Gastroesophageal sphincter (tissue), 3 donors: Measurements from ENCODE around the gene IFNA10.

Experiments
- CTCF ChIP-seq, 4 experiments: fragments of 200-600 bp in 2 of 4; fragments of 450-650 bp in 2 of 4; sonication (generic) in 1 of 4; IDR thresholded peaks; one replicate each; pipeline ENCODE4 v1.5.1; 2017 to 2019; ENCODE audit warnings: antibody characterized with exemption in 4 of 4, mild to moderate bottlenecking in 2 of 4, moderate library complexity in 2 of 4
- EP300 ChIP-seq: sonication (generic); formaldehyde crosslinking; IDR thresholded peaks from one replicate; pipeline ENCODE4 v1.6.1; 2017; ENCODE audit warnings: antibody characterized with exemption, mild to moderate bottlenecking
- POLR2A ChIP-seq, 2 donors: fragments of 450-650 bp; IDR thresholded peaks; one replicate each; pipeline ENCODE4 v1.6.1; 2017; ENCODE audit warnings: antibody characterized with exemption in 2 of 2, mild to moderate bottlenecking in 2 of 2, moderate library complexity in 1 of 2

DNA sequence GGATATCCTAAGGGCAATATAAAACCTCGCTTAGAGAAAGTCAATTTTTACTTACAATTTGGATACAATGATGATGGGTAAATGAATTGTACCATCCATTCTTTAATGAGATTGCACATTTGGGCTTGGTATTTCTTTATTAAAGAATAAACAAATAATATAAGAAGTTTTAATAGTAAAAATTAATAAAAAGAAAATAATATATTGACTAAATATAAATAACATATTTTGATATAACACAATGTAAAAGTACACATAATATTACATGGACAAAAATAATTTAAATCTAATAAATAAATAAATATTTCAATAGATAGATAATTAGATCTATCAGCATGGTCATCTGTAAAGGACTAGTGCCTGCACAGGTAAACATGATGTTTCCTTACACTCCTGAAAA, 41.4 kb downstream of the IFNA10 start:
- TF ChIP-seq CTCF (IDR thresholded peaks at IDR 0.05), result no peak
- TF ChIP-seq POLR2A (IDR thresholded peaks at IDR 0.05), result no peak
- no peak for TF ChIP-seq EP300
